Measurements from ENCODE around the gene ZNF683.
"Not testable (repeated sequence)": the region's sequence is repeated elsewhere in the genome, so short reads cannot be mapped to it uniquely, and the experiment has no call there.

ZNF683 gene

DNA sequence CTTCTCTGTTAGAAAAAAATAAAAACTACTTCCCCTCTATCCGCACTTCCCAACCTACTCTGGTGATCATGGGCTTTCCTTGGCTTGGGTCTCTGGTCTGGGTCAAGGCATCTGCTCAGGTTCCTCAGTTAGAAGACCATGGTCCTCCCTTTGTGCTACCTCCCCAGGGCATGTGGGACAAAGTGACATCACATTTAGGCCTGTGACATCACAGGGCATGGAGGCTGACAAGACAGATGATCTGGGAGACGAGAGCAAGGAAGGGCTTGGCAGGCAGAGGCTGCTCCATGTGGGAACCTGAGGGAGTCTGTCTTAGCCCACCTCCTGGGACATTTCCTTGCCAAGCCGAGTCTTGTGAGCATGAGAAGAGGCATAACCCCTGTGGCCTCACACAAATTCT is at the start of gene ZNF683:
Gene ZNF683 (minus strand): TSS at position 140 of the 400 bp plus-strand sequence. CDS start 4,179 bp downstream, outside the sequence.
- DNase-seq (ENCODE audit: low read depth), result not testable (repeated sequence)

- no peak for DNase-seq (ENCODE audit: low read depth)
Observed at GRCh38 chr1:26419494-26419893, 46.9 kb upstream of the ZNF683 start.

- DNase-seq (ENCODE audit: low read depth), result no peak
Observed at GRCh38 chr1:26418865-26419349, 46.4 kb upstream of the ZNF683 start.

- DNase-seq (ENCODE audit: low read depth), result peak; percentile 64
Observed at GRCh38 chr1:26417111-26417759, 44.7 kb upstream of the ZNF683 start.

DNA sequence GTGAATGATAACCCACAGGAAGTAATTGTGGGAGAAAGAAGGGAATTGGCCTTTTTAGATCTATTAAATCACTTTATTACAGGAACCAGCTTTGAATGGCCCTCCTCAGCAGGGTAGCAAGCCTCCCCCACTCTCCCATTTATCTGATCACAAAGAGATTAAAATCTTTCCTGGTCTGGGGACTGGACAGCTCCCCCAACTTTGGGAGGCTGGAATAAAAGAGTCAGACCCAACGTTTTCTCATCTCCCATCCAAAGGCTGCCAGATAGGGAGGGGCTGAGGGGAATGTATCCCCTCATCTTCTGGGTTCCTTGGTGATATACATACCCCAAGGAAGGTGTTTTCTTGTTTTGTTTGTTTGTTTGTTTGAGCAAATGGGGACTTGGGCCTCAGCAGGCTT is 40.5 kb upstream of the ZNF683 start:
- no peak for DNase-seq (ENCODE audit: low read depth)

DNA sequence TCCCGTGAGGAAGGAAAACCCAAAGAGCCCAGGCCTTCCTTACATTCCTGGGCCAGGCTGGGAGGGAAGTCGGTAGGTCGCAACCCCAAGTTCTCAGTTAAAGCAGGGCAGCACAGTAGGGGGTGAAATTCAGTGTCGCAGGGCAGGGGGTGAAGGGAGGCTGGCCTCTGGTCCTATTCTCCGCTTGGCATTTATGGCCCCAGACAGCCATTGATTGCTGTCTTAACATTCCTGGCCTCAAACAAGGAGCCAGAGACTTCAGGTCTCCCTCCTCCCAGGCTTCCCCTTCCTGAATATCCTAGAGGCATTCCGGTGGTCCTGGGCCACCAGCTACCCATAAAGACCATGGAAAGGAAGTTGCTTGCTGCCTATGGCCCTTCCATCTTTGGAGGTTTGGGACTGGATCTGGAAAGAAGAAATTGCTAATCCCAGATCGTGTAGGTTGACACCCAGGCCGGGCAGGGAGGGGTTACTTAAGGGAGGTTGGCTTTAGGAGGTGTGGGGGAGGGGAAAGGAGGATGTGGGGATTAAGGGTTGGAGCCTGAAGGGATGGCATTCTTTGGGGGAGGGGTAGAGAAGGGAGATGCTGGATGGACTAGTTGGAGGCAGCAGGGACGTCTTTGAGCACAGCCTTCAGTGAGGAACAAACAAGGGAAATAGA is 39.8 kb upstream of the ZNF683 start:
- no peak for DNase-seq (ENCODE audit: low read depth)

- no peak for DNase-seq (ENCODE audit: low read depth)
Observed at GRCh38 chr1:26411624-26412074, 39.1 kb upstream of the ZNF683 start.

DNA sequence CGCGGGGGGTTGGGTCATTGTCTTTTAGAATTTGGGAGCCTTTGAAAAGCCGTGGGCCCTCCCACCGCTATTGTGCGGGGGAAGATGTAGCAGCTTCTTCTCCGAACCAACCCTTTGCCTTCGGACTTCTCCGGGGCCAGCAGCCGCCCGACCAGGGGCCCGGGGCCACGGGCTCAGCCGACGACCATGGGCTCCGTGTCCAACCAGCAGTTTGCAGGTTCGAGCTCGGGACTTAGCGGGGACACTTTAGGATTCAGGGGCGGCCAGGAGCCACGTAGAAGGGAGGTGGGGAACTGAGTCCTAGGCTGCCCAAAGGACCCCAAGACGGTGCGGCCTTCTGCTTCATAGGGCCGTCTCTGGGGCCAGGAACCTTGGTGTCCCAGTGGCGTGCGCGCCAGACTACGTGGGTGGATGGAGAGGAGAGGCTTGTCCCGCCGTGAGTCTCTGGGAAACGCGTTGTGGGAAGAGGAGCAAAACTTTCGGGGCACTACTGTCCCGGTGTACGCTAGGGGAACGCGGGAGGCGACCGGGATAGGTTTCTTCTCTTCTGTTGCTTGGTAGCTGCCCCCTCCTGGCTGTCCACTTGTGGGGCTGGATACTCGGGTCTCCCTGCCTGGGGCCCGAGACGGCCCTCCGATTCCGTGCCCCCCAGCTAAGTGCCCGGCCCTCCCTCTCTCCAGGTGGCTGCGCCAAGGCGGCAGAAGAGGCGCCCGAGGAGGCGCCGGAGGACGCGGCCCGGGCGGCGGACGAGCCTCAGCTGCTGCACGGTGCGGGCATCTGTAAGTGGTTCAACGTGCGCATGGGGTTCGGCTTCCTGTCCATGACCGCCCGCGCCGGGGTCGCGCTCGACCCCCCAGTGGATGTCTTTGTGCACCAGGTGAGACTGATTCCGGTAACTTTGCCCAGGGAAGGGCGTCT is 38.4 kb upstream of the ZNF683 start, which contains the start of gene LIN28A:
Gene LIN28A (plus strand): TSS at position 112 of the 918 bp plus-strand sequence. CDS start 75 bp downstream, at position 187.
- DNase-seq (ENCODE audit: low read depth), result no peak

- DNase-seq (ENCODE audit: low read depth), result no peak
Observed at GRCh38 chr1:26409191-26409807, 36.7 kb upstream of the ZNF683 start.

- DNase-seq (ENCODE audit: low read depth), result peak; percentile 48
Observed at GRCh38 chr1:26408604-26409003, 36.1 kb upstream of the ZNF683 start.

- no peak for DNase-seq (ENCODE audit: low read depth)
Observed at GRCh38 chr1:26405281-26405915, 32.8 kb upstream of the ZNF683 start.

GRCh38 chr1:26404641-26405040 is 32.1 kb upstream of the ZNF683 start:
- DNase-seq (ENCODE audit: low read depth), result no peak

DNA sequence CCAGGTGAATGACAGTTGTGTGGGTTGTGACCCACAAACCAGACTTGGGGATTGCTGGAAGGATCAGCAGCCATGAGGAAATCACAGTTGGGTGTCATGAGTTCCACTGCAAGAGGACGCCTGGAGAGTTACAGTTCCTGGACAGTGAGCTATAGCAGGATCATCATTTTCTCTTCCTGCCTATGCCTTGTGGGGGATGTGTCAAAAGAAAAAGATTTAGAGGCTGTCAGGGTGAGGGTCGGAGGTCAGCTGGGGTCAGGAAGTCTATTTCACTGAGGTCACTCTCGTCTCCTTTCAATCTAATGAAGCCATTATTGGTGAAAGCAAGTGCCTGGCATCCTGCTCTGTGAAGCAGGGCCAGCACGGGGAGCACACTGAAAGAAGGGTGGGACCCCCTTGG is 31.1 kb upstream of the ZNF683 start:
- DNase-seq (ENCODE audit: low read depth), result no peak

DNA sequence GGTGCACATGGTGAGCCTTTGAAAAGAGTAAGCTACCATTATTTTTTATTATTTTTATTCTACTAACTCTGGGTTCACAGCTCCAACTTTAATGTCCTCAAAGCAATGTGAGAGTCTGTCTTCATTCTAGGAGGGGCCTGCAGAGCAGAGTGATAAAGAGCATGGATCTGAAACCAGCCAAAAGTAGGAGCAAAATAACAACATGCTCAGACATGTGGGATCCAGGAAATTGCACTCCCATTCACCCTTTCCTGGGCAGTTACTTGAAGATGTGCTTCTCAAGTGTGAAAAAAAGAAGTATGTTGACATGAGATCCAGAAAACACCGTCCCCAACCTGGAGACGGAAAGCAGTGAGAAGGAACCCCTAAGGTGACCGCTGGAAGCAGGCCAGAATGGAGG is 29.3 kb upstream of the ZNF683 start:
- DNase-seq (ENCODE audit: low read depth), result no peak

DNA sequence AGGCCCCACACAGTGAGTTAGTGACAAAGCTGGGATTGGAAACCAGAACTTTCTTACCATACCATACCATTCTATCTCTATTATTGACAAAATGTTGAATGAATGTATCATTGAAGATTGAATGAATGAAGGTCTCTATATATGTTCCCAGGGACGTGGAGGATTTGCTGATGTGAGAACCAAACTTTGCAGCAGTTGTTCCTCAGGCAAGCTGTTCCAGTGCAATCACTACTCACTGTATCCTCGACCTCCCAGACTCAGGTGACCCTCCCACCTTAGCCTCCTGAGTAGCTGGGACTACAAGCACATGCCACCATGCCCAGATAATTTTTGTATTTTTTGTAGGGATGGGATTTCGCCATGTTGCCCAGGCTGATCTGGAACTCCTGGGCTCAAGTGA is 26.5 kb upstream of the ZNF683 start:
- no peak for DNase-seq (ENCODE audit: low read depth)

- DNase-seq (ENCODE audit: low read depth), result no peak
Observed at GRCh38 chr1:26395754-26396153, 23.2 kb upstream of the ZNF683 start.

- DNase-seq (ENCODE audit: low read depth), result no peak
Observed at GRCh38 chr1:26391450-26391849, 18.9 kb upstream of the ZNF683 start.

DNA sequence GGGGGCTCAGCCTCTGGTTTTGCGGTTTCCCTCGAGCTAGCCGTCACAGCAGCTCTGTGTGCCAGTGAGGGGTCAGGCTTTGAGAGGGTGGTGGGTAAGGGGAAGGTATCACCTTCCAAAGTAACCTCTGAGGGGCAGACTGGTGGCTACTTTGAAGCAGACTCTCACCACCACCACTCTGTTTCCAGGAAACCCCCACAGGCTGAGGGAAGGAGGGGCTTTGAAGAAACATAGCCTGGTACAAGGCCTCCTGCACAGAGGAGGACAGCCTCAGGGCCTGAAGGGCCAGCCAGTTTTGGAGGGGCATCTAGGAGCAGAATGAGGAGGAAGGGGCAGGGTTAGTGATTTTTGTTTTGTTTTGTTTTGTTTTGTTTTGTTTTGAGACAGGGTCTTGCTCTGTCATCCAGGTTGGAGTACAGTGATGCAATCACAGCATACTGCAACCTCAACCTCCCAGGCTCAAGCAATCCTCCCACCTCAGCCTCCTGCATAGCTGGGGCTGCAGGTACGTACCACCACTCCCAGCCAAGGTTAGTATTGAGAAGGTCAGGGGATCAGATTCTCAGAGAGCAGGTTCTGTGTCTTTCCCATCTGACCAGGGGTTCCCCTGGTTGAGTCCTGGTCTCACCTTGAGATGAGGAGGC is 17.2 kb upstream of the ZNF683 start:
- no peak for DNase-seq (ENCODE audit: low read depth)

- DNase-seq (ENCODE audit: low read depth), result no peak
Observed at GRCh38 chr1:26388791-26389445, 16.4 kb upstream of the ZNF683 start.

DNA sequence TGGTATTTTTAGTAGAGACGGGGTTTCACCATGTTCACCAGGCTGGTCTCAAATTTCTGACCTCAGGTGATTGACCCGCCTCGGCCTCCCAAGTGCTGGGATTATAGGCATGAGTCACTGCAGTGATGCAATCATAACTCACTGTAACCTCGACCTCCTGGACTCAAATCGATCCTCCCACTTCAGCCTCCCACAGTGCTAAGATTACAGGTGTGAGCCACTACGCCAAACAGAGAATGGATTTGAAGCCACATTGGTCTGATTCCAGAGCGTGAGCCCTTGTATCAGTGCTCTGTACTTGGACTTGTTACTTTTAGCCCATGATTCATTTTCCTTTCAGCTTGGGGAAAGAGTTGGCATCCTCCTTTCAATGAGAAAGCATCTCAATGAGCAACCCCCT is 14.9 kb upstream of the ZNF683 start:
- DNase-seq (ENCODE audit: low read depth), result no peak
